NB4 (cell line): ENCODE measurements around the gene ATP13A2.

Source experiments
- CTCF ChIP-seq: IDR thresholded peaks from one replicate; pipeline ENCODE4 v1.5.1; 2012; ENCODE audit warnings: low read depth, low read length
- POLR2A ChIP-seq: IDR thresholded peaks from 2 replicates; pipeline ENCODE4 v1.6.1; 2011; ENCODE audit warnings: mild to moderate bottlenecking; ENCODE audit not compliant: insufficient read length; ENCODE audit errors: extremely low read depth

GRCh38 chr1:16970132-16970910 lies 41.4 kb downstream of the ATP13A2 start:
- no peak for TF ChIP-seq CTCF
- TF ChIP-seq POLR2A = no peak
